Erythroblast (primary cell): Measurements from ENCODE around the gene ANKH.
A peak's percentile ranks its signal among the peaks of the same experiment; 100 is the strongest.
"Not testable (repeated sequence)": the region's sequence is repeated elsewhere in the genome, so short reads cannot be mapped to it uniquely, and the experiment has no call there.

ENCODE experiments used
- DNase-seq, 2 experiments: peaks; one replicate each; lab custom pipeline; 2025; lab: John Stamatoyannopoulos, UW
- GATA1 ChIP-seq: IDR thresholded peaks from 2 replicates; pipeline ENCODE4 v1.6.1; 2011; ENCODE audit warnings: low read depth, mild to moderate bottlenecking, control low read depth, low read length, moderate library complexity
- POLR2A ChIP-seq: IDR thresholded peaks from 2 replicates; pipeline ENCODE4 v1.6.1; 2011; ENCODE audit warnings: mild to moderate bottlenecking, low read length

ANKH gene

DNA sequence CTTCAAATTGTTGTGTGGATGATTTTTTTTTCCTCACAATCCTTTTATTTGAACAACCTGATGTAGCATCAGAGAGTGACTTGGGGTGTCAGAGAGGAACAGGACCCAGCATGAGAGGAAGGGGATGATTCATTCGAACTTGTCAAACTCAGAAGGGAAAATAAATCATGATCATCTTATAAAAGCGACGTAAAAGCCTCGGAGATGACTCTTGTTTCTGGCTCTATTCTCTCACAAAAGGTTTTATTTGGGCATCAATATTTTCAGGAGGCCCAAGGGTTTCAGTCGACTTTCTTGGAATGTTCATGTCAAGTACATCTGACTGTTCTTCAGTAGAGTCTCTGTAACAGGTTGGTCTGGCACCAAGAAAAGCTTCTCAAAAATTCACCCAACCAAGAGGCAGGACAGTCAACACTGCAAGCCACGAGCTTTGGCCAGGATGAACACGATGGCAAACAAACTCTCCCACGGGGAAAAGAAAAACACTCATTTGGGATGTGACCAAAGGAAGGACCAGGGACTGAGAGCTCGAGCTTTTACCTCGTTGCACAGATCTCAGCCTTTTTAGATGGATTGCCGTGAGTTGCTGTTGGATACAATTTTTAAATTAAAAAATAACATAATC, 55.1 kb downstream of the ANKH start:
- no peak for DNase-seq
- no peak for TF ChIP-seq POLR2A
- no peak for TF ChIP-seq GATA1

DNA sequence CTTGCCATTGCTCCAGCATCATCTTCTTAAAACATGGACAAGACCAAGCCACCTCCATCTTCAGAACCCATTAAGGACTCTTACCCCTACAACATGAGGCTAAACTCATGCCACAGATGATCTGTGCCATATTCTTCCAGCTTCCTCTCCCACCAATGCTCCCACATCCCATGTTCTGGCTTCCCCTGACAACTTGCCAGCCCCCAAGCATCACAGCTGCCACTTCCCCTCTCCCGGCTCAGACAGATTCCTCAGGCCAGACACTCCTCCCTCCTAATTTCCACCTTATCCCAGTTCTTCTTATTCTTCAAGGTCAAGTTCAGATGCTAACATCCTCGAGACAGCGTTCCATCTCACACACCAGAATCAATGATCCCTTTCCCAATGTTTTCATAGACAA, 57.8 kb downstream of the ANKH start:
- no peak for DNase-seq
- TF ChIP-seq GATA1 (no peak), POLR2A (no peak)

DNA sequence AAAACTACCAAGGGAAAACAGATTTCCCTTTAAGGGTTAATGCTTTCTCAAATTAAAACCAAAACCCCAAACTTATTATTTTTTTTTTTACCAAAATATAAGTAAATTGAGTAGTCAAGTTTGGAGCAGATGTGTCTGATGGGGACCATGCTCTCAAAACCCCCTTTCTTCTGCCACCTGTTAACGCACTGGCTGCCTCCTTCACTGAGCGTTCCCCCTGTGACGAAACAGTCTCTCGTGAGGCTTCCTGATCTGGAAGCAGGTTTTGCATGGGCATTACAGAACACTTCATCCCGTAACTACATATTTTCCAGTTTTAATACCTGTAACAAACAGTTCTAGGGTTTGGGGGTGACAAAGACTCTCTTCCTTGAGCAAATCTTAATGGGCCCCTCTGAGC, 59.4 kb downstream of the ANKH start:
- no peak for DNase-seq
- no peak for TF ChIP-seq POLR2A
- TF ChIP-seq GATA1, result no peak

DNA sequence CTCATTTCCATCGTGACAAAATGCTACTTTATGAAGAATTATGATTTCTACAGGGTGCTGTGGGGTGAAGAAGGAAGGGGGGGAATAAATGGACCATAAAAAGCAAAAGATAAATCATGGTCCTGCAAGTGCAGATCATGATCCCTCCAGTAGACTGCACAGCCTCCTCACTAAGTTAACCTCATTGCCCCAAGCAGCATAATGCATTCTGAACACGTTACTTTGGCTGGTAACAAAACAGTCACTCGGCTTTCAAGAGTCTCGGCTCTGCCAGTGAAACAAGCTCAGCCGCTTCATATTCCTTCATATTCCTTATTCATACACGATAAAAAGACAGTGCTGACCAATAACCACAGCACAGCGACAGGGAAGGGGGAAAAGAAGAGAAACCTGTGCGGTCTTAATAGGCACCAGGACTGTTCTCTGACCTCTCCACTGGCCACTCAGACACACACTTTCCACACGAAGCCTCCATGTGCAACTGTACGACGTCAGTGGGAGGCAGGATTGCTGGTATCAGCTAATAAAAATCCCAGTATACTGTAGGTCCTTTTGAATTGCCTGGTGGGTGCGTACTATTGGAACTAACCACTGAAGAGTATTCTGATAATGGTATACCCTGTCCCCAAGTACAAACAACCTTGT, 60.5 kb downstream of the ANKH start:
- TF ChIP-seq GATA1, result no peak
- no peak for TF ChIP-seq POLR2A
- no peak for DNase-seq

DNA sequence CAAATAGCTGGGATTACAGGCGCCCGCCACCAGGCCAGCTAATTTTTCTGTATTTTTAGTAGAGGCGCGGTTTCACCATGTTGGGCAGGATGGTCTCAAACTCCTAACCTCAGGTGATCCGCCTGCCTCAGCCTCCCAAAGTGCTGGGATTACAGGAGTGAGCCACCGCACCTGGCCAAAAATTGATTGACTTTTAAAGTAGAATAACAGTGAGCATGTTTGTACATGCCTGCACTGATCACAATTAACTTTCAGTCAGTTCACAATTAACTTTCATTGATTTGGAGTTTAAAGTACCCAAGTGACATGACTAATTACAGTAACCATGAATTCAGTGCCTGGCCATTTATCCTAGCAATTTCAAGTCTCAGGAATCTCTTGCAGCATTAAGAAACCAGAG, 61.3 kb downstream of the ANKH start:
- TF ChIP-seq POLR2A (no peak), GATA1 (no peak)
- no peak for DNase-seq

DNA sequence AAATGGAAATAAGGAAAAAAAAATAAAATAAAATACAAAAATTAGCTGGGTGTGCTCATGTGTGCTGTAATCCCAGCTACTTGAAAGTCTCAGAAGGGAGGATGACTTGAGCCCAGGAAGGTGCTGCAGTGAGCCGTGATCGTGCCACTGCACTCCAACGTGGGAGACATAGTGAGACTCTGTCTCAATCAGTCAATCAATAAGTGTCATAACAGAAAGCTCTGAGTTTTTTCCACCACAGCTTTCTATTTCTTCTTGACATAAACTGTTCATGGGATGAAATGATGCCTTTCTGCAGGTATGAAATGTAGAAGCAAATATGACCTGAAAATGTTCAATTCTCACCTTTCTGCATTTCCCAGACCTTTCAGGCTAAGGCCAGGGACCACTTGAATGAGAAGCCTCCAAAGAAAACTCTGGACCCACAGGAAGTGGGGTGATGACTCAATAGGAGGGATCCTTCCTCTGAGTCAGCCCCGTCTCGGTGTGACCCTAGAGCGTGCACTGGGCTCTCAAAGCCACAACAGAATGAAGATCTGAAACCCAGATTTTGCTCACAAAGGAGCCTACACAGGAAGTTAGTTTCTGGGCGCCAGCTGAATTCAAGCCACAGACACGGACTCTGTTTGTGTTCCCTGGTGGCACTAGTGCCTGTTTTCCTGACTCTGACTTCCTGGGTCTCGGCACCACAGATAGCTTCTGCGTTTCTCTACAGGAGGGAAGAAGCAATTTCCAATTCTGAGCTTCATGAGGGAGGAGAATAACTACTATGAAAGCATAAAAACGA, 62.0 kb downstream of the ANKH start:
- TF ChIP-seq POLR2A (no peak), GATA1 (no peak)
- DNase-seq, result no peak

DNA sequence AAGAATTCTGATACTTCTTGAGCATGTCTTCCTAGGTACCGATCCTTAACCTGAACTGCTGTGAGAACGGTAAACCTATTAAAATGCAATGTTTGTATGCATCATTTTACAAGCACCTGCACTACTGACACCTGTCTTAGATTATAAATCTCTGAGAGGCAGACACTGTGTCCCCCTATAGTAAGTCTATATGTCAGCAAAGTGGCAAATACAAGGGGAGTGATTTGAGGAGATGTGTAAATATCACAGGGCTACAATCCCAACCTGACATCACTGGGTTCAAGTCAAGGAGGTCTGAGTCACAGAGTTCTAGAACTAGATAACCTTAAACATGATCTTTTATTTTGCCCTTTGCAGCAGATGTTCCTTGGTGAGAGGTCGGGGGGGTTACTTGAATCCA, 64.1 kb downstream of the ANKH start:
- TF ChIP-seq GATA1 (no peak), POLR2A (no peak)
- no peak for DNase-seq

DNA sequence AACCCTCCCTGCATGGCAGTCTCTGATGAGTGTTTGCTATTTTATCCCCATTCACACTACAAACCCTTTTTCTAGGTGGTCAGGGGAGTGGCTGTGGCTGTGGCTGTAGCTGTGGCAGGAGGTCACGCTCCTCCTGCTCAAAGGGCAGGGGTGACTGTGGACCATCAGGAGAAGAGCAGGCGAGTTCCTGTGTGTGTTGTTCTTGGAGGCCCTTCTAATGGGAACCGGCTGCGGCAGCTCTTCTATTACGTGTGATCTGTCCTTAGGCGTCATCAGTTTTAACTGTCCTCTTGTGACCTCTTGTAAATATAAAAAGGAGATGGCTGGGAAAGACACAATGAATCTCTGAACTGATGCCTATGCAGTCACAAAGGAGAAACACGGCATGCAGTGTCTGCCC, 65.1 kb downstream of the ANKH start:
- DNase-seq, result no peak
- no peak for TF ChIP-seq GATA1
- no peak for TF ChIP-seq POLR2A

DNA sequence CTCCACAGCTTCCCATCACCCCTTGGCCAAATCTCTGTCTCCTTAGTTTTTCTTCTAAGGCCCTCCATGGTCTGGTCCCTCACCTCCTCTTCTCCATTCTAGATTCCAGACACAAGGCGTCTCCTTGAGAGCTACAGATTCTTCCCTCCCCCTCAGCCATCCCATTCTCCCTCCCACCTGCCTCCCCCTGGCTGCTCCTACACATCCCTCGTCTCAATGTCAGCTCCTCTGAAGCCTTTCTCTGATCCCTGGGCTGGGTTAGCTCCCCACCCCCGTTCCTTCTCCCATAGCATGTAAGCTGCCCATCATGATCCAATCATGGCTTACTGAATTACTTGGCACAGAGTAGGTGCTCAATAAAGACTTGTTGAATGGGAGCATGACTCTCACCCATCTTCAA, 69.0 kb downstream of the ANKH start:
- no peak for DNase-seq
- TF ChIP-seq POLR2A, result no peak
- TF ChIP-seq GATA1, result no peak

DNA sequence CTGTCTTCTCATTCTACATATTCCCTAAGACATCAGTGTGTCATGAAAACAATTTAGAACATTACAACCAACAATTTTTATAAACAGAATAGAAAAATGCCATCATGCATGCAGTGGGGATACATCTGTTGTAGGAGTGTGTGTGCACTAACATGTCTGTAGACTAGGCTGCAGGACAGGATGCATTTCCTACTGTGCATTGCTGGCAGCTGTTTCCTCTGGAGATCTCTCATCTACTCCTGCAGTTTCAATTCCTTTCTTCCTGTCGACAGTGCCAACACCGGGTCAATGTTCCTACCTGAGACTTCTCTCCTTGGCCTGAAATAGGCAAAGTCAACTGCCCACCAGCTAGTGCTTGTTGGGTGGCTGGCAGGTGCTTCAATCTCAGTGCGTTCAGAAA, 69.8 kb downstream of the ANKH start:
- TF ChIP-seq POLR2A (no peak), GATA1 (no peak)
- no peak for DNase-seq

DNA sequence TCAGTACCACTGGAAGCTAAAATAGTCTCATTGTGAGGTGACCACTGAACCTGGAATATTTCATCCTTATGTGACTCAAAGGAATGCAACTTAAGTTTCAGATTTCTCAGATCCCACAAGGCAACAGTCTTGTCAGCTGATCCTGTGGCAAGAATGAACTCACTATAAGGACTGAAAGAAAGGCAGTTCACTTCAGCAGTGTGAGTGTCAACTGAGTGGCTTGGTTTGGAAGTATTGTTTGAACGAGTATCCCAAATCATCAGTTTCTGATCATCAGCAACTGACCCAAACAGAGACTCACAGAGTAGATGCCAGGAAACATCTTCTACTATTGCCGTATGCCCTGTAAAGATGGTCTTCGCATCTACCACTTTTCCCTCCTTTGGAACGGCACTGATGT, 74.2 kb downstream of the ANKH start:
- DNase-seq, result not testable (repeated sequence)

DNA sequence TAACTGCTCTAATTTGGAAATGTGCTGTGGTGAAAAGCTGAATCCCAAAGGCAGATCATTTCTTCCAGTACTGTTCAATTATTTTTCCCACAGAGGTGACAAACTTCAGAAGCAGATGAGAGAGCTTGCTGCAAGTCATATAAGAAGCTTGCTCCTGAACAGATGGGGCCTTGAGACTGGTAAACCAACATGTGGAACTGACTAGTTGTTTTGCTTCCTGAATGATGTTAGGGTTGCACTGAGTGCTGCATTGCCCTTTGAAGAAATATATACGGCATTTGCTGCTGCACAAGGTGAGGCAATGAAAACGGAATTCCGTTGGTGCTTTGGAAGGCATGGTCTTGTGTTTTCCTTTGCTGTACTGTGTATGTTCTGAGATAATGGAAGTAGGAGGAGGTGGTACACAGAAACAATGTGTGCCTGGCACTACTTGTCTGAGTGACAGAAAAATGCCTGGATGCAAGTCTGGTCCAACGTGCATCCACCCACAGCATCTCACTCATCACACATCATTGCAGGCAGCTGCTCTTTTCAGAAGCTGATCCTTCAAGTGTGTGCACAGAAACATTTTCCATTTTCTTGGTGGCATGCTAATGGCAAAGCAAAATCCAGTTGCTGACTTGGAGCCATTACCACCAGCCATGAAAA, 76.9 kb downstream of the ANKH start:
- TF ChIP-seq POLR2A (no peak), GATA1 (no peak)
- peak in 1 of 2 experiments; percentile 5 for DNase-seq

DNA sequence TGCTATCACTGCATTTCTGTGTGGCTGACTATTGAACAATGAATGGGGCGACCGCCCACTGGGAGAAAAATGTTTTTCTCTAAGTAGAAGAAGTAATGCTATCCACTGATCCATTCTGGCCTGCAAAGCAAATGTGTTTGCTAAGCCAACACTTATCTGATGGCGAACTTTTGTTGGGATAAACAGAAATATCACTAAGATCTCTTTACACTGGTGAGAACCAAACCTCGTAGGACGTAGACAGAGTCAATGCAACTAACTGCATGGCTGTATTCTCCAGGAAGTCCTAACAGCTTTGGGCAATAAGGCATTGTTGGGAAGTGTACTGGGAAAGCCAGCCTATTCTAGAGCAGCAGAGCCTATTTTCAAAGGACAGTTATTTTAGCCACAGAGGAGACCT, 77.7 kb downstream of the ANKH start:
- no peak for DNase-seq
- TF ChIP-seq POLR2A (no peak), GATA1 (no peak)

DNA sequence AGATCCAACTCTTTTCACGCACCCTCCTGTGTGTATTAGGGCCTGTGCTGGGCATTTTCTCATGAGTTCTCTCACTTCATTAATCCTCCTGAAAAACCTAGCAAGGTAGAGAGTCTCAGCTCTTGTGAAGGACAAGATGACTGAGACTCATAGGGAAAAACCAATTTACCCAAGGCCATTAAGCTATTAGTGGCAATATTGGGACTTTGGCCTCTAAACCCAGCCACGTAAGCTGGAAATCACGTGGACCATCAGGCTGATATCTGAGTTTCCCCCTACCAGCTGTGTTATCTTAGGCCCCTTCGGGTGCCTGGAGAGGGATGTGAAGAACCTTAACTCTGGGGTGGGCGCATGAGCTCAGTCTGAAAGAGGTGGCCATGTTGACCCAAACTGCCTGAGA, 80.7 kb downstream of the ANKH start:
- TF ChIP-seq POLR2A (no peak), GATA1 (no peak)

More for the DNA sequence above, 80.7 kb downstream of the ANKH start:
- DNase-seq, result peak in 1 of 2 experiments; percentile 4
